B cell (primary cell): ENCODE results near the gene FBXO7. TPM values are rescaled to one million over a fixed set of nuclear protein-coding genes. Genes with fewer than 3 reads are reported as not detected.

Experiments
- ATAC-seq: fragments of 200-7000 bp; cut with Tn5 transposase; one replicate; pipeline ENCODE4 v1.10.0; 2021; ENCODE audit warnings: low read depth, mild to moderate bottlenecking, moderate number of reproducible peaks, moderate library complexity
- CTCF ChIA-PET: fragments of 350-600 bp; sonication (Branson Sonifier 250); formaldehyde crosslinking; loops from one replicate; lab custom pipeline; 2021; ENCODE audit warnings: antibody characterized with exemption, inconsistent platforms; lab: Charles Lee
- POLR2A ChIA-PET: fragments of 350-600 bp; sonication (Branson Sonifier 250); formaldehyde crosslinking; loops from one replicate; lab custom pipeline; 2021; ENCODE audit warnings: antibody characterized with exemption; lab: Charles Lee
- DNase-seq: peaks from one replicate; pipeline ENCODE4 v3.0.0; 2013
- H2AFZ ChIP-seq: 2 replicates; pipeline ENCODE4 v1.6.1; 2012; ENCODE audit warnings: mild to moderate bottlenecking, low read depth, low read length; ENCODE audit not compliant: insufficient read depth, poor library complexity, severe bottlenecking
- H3K27ac ChIP-seq, 2 donors: 1 replicate in 1 of 2; 2 replicates in 1 of 2; pipeline ENCODE4 v1.5.1; 2012 to 2013; ENCODE audit warnings: low read length in 2 of 2, mild to moderate bottlenecking in 2 of 2, moderate library complexity in 1 of 2
- H3K27me3 ChIP-seq, 4 experiments: fragments of 200-600 bp in 1 of 4; sonication (generic) in 1 of 4; replicated peaks in 1 of 4; 1 replicate in 2 of 4; 2 replicates in 2 of 4; pipeline versions ENCODE4 v1.6.1 to v1.7.0; 2013 to 2016; ENCODE audit warnings: low read length in 3 of 4, mild to moderate bottlenecking in 2 of 4, mixed read lengths in 1 of 4, moderate library complexity in 1 of 4; ENCODE audit not compliant: insufficient read depth in 4 of 4, control insufficient read depth in 3 of 4; ENCODE audit errors: control extremely low read depth in 1 of 4
- H3K36me3 ChIP-seq, 2 experiments: replicated peaks in 1 of 2; 1 replicate in 1 of 2; 2 replicates in 1 of 2; pipeline versions ENCODE4 v1.6.1 to v1.7.1; 2013; ENCODE audit warnings: low read length in 1 of 2; ENCODE audit not compliant: insufficient read depth in 2 of 2, control insufficient read depth in 1 of 2; ENCODE audit errors: control extremely low read depth in 1 of 2, extremely low read depth in 1 of 2
- H3K4me1 ChIP-seq, 2 donors: fragments of 200-600 bp in 1 of 2; sonication (generic) in 1 of 2; 1 replicate in 1 of 2; 2 replicates in 1 of 2; pipeline versions ENCODE4 v1.5.1 to v1.6.1; 2013 to 2017; ENCODE audit warnings: low read length in 2 of 2; ENCODE audit not compliant: control insufficient read depth in 2 of 2, insufficient read depth in 2 of 2
- H3K4me2 ChIP-seq: replicated peaks from 2 replicates; pipeline ENCODE3; 2012; ENCODE audit warnings: mild to moderate bottlenecking, low read depth, low read length; ENCODE audit not compliant: poor library complexity, severe bottlenecking
- H3K4me3 ChIP-seq, 5 experiments: fragments of 200-600 bp in 1 of 5; sonication (generic) in 1 of 5; 1 replicate in 3 of 5; 2 replicates in 2 of 5; pipeline versions ENCODE4 v1.5.1 to v1.7.0; 2011 to 2016; ENCODE audit warnings: low read length in 4 of 5, mild to moderate bottlenecking in 4 of 5, low read depth in 2 of 5, control low read depth in 1 of 5, moderate library complexity in 1 of 5; ENCODE audit not compliant: insufficient read depth in 1 of 5; ENCODE audit errors: control extremely low read depth in 1 of 5, extremely low read depth in 1 of 5
- H3K79me2 ChIP-seq: fragments of 200-600 bp; sonication (generic); one replicate; pipeline ENCODE4 v1.6.0; 2016; ENCODE audit warnings: low read length; ENCODE audit not compliant: control insufficient read depth, insufficient read depth
- H3K9ac ChIP-seq: fragments of 200-600 bp; sonication (generic); 2 replicates; pipeline ENCODE4 v1.6.1; 2017; ENCODE audit warnings: mild to moderate bottlenecking, low read length, moderate library complexity
- H3K9me3 ChIP-seq, 3 donors: one replicate each; pipeline versions ENCODE4 v1.6.1 to v1.7.1; 2013; ENCODE audit warnings: low read length in 2 of 3; ENCODE audit not compliant: control insufficient read depth in 2 of 3, insufficient read depth in 1 of 3; ENCODE audit errors: control extremely low read depth in 1 of 3
- H4K20me1 ChIP-seq: 2 replicates; pipeline ENCODE4 v1.6.0; 2012; ENCODE audit warnings: mild to moderate bottlenecking, low read length; ENCODE audit not compliant: insufficient read depth, control insufficient read depth, poor library complexity, severe bottlenecking
- H3K27ac Mint-ChIP-seq: one replicate; pipeline ENCODE4 v1.8.0; 2021; ENCODE audit warnings: mixed read lengths
- H3K27me3 Mint-ChIP-seq: one replicate; pipeline ENCODE4 v1.8.0; 2021; ENCODE audit warnings: mixed read lengths
- H3K4me1 Mint-ChIP-seq: one replicate; pipeline ENCODE4 v1.8.0; 2021; ENCODE audit warnings: mixed read lengths
- H3K4me3 Mint-ChIP-seq: one replicate; pipeline ENCODE4 v1.8.0; 2021; ENCODE audit warnings: mixed read lengths
- H3K9me3 Mint-ChIP-seq: one replicate; pipeline ENCODE4 v1.8.0; 2022; ENCODE audit warnings: mixed read lengths; ENCODE audit not compliant: insufficient read depth
- EZH2 ChIP-seq: IDR thresholded peaks from 2 replicates; pipeline ENCODE4 v1.6.1; 2012; ENCODE audit warnings: borderline replicate concordance, low read depth, mild to moderate bottlenecking, moderate library complexity, low read length; ENCODE audit not compliant: insufficient read depth, poor library complexity, severe bottlenecking
- WGBS: methylation state at CpG from one replicate; pipeline ENCODE4 v1.1.5; 2013; ENCODE audit warnings: missing lambda C conversion rate; ENCODE audit not compliant: insufficient coverage; 5-methylcytosine and 5-hydroxymethylcytosine counted together
- intact Hi-C: fragments of 100-400 bp; cut with micrococcal nuclease; formaldehyde crosslinking; loops from one replicate; pipeline ENCODE4 v1.10.0; 2022
- polyA plus RNA-seq: library from polyadenylated mRNA; depleted of rRNA; stranded (reverse); fragments of >200 nt; gene quantifications from 2 replicates; pipeline ENCODE4 v1.2.3, GENCODE V29; 2012
- total RNA-seq, 2 donors: library from RNA; stranded (reverse); fragments of 120-200 nt in 1 of 2; gene quantifications; 1 replicate in 1 of 2; 2 replicates in 1 of 2; pipeline versions ENCODE4 v1.2.3 to v1.2.4, GENCODE V29; 2013 to 2022
- TF ChIP-seq, protein P1 (sequence below): fragments of 200-600 bp; IDR thresholded peaks from one replicate; pipeline ENCODE4 v1.8.0; 2022; ENCODE audit warnings: antibody characterized with exemption, mild to moderate bottlenecking

FBXO7 gene
- total and polyA plus RNA-seq, 2 donors (not counting 1 experiment from before 2014, with no cell fraction given), result 66.2 to 106 TPM

DNA sequence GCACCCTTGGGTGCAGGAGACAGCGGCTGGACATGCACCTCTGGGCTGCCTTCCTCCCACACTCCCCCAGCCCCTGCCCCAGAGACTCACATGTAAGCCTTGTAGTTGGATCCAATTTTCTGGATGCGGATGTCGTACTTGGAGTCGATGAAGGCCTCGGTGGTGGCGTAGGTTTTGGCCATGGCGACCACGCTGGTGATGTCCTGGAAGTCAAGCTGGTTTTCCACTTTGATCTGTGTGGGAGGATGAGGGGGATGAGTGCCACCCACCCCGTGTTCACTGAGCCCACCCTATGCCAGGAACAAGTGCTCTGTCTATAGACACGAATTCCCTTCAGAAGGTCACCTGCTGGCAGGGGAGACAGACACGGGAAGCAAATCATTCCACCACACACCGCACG, 66.9 kb downstream of the FBXO7 start:
- Histone ChIP-seq H3K27me3 (peaks cover 0 to 6% (median 1%) of the 10 kb centered on the region in 4 experiments), H3K79me2 (no peaks in the 10 kb centered on the region), H3K9ac (no peak overlapping the region), H2AFZ (no peak overlapping the region), H3K27ac (no peak overlapping the region), H3K4me2 (no peak overlapping the region), H3K4me1 (no peaks in the 10 kb centered on the region), H3K9me3 (no peaks in the 10 kb centered on the region), H3K4me3 (no peak overlapping the region), H3K36me3 (no peaks in the 10 kb centered on the region), H4K20me1 (no peaks in the 10 kb centered on the region)
- ATAC-seq (no peak), DNase-seq (no peak)
- Mint-ChIP-seq H3K4me3 (no peak overlapping the region), H3K27ac (no peak overlapping the region), H3K9me3 (no peaks in the 10 kb centered on the region), H3K27me3 (peaks cover 13% of the 10 kb centered on the region), H3K4me1 (no peaks in the 10 kb centered on the region)
- intact Hi-C loops, result no loop called here
- ChIA-PET CTCF (interaction anchor here (0.7 kb wide), 1 partner anchor 11 kb away, joined by 3 read pairs; no protein-coding TSS in a partner anchor), POLR2A (no interaction called here)
- 95% methylated on average over 10 of the region's 13 CpGs for WGBS
- no peak for TF ChIP-seq EZH2

DNA sequence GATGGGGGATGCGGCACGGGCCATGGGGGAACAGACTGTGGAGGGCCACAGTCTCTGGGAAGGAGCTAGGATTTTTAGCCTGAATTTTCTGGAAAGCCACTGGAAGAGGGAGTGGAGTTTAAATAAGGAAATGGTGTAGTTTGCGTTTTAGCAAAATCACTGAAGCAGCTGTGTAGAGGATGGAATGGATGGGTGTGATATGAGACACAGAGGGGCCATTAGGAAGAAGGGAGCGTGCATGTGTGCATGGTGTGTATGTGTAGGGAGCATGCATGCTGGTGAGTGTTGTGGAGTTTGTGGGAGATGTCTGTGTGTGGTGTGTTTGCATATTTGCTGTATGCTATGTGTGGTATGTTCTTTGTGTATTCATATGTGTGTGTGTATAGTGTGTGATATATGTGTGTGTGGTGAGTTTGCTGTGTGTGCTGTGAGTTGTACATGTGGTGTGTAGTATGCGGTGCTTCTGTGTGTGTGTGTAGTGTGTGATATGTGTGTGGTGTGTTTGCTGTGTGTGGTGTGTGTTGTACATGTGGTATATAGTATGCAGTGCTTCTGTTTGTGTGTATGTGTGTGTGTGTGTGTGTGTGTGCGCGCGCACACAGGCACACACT, 67.6 kb downstream of the FBXO7 start:
- no peak overlapping the region for H3K27ac Mint-ChIP-seq
- H3K4me1 Mint-ChIP-seq, result no peaks in the 10 kb centered on the region
- TF ChIP-seq EZH2, result no peak
- TF ChIP-seq, protein P1, sequence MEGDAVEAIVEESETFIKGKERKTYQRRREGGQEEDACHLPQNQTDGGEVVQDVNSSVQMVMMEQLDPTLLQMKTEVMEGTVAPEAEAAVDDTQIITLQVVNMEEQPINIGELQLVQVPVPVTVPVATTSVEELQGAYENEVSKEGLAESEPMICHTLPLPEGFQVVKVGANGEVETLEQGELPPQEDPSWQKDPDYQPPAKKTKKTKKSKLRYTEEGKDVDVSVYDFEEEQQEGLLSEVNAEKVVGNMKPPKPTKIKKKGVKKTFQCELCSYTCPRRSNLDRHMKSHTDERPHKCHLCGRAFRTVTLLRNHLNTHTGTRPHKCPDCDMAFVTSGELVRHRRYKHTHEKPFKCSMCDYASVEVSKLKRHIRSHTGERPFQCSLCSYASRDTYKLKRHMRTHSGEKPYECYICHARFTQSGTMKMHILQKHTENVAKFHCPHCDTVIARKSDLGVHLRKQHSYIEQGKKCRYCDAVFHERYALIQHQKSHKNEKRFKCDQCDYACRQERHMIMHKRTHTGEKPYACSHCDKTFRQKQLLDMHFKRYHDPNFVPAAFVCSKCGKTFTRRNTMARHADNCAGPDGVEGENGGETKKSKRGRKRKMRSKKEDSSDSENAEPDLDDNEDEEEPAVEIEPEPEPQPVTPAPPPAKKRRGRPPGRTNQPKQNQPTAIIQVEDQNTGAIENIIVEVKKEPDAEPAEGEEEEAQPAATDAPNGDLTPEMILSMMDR, result no peak
- Histone ChIP-seq H3K4me1 (no peaks in the 10 kb centered on the region), H3K4me3 (no peak overlapping the region), H3K9ac (no peak overlapping the region), H3K79me2 (no peaks in the 10 kb centered on the region), H3K27ac (no peak overlapping the region), H3K4me2 (no peak overlapping the region), H4K20me1 (no peaks in the 10 kb centered on the region), H2AFZ (no peak overlapping the region), H3K36me3 (no peaks in the 10 kb centered on the region), H3K27me3 (peaks cover 0 to 6% (median 1%) of the 10 kb centered on the region in 4 experiments), H3K9me3 (no peaks in the 10 kb centered on the region)
- no peaks in the 10 kb centered on the region for H3K9me3 Mint-ChIP-seq
- peaks cover 13% of the 10 kb centered on the region for H3K27me3 Mint-ChIP-seq
- H3K4me3 Mint-ChIP-seq, result no peak overlapping the region
- ChIA-PET CTCF (interaction anchor here (0.7 kb wide), 1 partner anchor 12 kb away, joined by 3 read pairs; no protein-coding TSS in a partner anchor), POLR2A (no interaction called here)
- intact Hi-C loops, result no loop called here
- ATAC-seq (no peak), DNase-seq (no peak)
- 96% methylated on average over 8 of the region's 8 CpGs for WGBS
